GM10266 (cell line): ENCODE measurements around the gene RBMS3.

ENCODE experiments used
- DNase-seq: peaks from one replicate; pipeline ENCODE4 v3.0.0; 2012; ENCODE audit errors: extremely low spot score
- TF ChIP-seq, protein P1 (sequence below): IDR thresholded peaks from 2 replicates; pipeline ENCODE4 v1.5.1; 2012; ENCODE audit warnings: mild to moderate bottlenecking, low read depth; ENCODE audit not compliant: control insufficient read depth, insufficient read depth; ENCODE audit errors: missing control alignments

RBMS3 gene

DNA sequence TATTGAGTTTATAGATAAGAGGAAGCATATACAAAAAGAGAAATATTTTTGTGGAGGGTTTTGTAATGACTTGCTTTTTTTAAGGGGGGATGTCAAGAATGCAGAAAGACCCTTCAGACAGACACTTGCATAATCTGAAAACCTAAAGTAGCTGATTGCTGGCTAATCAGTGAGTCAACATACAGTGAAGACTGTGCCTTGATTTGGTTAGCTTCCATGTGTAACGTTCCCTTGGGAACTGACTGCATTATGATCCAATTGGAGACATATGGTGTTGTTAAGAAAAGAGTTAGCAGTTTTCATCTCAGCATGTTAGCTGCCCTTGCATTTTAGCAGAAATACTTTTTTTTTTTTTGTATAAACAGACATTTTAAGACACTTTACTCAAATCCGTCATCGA, 483.2 kb downstream of the RBMS3 start:
- TF ChIP-seq, protein P1, sequence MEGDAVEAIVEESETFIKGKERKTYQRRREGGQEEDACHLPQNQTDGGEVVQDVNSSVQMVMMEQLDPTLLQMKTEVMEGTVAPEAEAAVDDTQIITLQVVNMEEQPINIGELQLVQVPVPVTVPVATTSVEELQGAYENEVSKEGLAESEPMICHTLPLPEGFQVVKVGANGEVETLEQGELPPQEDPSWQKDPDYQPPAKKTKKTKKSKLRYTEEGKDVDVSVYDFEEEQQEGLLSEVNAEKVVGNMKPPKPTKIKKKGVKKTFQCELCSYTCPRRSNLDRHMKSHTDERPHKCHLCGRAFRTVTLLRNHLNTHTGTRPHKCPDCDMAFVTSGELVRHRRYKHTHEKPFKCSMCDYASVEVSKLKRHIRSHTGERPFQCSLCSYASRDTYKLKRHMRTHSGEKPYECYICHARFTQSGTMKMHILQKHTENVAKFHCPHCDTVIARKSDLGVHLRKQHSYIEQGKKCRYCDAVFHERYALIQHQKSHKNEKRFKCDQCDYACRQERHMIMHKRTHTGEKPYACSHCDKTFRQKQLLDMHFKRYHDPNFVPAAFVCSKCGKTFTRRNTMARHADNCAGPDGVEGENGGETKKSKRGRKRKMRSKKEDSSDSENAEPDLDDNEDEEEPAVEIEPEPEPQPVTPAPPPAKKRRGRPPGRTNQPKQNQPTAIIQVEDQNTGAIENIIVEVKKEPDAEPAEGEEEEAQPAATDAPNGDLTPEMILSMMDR = no peak
- DNase-seq = no peak

DNA sequence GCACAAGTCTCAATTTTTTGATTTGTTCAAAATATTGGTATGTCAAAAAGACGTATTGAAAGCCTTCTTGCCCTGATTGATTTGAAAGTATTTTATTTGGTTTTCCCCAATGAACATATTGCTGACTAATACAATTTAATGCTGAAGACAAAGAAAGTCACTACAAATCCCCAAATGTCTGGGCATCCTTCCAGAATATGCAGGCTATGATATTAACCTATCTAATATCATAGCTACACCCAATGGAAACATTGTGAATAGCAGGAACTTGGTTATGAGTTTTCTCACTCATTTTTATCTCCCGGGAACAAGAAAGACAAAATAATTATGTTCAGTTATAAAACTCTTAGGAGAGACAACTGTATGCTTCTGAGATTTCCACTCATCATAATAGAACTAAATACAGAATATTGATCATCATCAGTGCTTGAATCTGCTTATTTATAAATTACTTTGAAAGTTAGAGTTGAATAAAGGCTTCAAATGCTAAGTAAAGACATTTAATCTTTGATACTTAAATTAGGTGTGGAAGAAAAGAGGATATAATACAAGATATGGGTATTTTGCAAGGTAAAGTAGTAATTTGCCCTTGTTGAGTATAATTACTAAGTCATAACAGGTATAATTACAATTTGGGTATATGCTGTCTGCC, 483.9 kb downstream of the RBMS3 start:
- no peak for DNase-seq
- TF ChIP-seq, protein P1 = peak; percentile 21

DNA sequence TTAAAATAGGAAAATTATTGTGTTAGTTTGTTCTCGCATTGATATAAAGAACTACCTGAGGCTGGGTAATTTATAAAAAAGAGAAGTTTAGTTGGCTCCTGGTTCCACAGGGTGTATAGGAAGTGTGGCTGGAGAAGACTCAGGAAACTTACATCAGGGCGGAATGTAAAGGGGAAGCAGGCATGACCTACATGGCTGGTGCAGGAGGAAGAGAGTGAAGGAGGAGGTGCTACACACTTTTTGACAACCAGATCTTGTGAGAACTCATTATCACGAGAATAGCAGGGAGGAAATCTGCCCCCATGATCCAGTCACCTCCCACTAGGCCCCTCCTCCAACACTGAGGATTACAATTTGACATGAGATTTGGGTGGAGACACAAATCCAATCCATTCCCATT, 490.7 kb downstream of the RBMS3 start:
- TF ChIP-seq, protein P1 = no peak
- DNase-seq = no peak

DNA sequence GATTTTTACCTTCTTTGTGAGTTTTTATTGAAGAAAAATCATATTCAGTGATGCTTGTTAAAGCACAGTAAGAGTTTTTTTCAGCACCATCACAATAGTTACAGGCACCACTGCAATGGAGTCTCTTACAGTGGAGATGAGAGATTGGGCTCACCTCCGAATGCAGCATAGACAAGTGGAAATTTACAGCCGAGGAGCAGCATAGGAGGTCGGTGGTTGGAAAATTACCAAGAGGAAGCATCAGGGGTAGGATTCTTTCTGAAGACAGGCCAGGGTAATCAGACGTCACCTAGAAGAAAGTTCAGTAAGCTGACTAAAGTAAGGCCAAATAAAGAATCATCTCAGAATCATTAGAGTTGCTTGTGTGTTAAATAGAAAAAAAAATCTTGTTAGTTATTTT, 491.6 kb downstream of the RBMS3 start:
- TF ChIP-seq, protein P1 = no peak
- DNase-seq = no peak

DNA sequence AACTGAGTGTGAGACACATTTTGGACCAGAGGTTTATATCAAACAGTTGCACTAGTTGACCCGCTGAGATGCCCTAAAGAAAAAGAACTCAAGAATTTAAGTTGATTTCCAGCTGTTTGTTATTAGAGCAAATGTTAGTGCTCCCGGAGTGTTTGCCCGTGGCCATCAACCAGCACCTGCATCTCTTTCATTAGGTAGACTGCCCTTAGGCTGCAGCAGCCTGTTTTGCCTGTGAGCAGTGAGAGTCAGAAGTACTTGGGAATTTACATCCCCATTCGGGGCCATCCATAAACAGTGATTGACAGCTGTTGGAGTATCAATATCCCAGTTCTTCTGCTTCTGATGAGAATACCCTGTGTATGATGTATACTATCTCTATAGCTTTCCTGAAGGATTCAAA, 492.6 kb downstream of the RBMS3 start:
- TF ChIP-seq, protein P1 = no peak
- no peak for DNase-seq

DNA sequence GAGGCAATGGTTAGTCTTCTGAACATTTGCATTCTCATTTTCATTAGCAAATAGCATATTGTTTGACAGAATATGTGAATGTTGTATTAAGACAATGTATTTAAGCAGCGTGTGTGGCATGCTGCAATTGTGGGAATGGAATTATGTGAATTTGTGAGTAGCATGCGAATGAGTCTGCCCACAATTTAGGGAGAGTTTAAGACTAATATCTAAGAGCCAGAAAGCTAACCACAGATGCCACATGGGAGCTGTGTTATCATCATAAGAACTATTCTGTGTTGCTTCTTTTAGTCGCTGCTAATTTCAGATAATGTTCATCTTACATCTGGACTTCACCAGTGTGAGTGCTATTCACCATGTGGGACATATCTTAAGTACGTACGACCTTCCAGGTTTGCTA, 494.5 kb downstream of the RBMS3 start:
- DNase-seq = no peak
- TF ChIP-seq, protein P1 = no peak

DNA sequence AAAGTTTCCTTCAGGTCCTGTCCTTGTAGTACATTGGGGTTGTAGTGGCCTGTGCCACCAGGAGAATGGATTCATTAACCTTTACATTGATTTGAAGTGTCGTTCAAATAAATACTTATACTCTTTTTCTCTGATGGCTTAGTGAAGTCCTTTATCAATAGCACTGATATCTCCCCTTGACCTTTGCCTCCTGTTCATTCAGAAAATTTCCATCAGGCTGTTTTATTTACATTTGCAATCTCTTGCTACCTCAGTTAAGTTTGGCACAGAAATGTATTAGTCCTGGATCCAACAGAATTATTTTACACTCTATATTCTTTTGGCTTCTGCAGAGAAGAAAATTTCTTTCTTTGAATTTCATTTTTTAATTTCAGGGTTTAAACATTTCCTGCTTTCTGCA, 497.0 kb downstream of the RBMS3 start:
- no peak for DNase-seq
- TF ChIP-seq, protein P1 = no peak
